NCI-H146 treated with DMSO at 0.1 percent for 48 hours (cell line): Measurements from ENCODE around the gene CORO2B.

Source experiments
- DNase-seq: peaks from one replicate; lab custom pipeline; 2025; ENCODE audit not compliant: unreplicated experiment; lab: John Stamatoyannopoulos, UW

Gene CORO2B

DNA sequence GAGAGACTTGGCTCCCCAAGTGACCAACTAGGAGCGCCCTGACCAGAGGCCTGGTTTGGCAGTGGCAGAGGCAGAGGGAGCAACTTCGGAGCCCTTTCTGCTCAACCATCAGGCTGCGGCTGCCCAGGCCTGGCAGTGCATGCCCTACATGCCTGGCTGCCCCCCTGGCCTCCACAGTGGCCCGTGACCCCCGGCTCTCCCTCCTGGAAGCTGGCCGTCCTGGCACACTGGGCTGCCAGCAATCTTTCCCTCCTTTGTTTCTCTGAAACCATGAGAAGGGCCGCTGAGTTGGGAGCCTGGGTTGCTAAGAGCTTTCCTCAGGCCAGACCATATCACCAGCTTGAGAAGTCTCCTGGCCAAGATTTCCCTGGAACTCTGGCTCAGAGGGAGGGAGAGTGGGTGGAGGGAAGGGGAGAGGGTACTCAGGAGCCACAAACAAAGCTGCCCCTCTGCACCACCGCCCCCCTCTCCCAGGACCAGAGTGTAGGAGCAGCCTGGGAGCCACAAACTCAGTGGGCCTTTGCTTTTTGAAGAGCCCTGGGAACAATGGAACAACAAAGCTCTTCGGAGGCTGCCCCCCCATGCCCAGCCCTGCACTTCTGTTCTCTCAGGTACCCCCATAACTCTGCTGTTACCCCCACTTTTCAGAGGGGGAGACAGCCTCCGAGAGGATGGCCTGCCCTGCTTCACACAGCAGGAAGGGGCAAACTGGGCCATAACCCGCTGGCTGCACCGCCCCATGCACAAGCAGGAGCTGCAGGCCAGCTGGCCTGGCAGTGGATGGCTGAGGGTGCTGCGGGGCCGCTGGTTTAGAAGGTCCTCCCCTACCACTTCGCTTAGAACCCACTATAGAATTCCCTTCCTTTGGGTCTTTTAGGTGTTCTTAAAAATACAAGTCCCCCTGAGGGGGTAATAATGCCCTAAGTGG, 11.3 kb downstream of the CORO2B start:
- DNase-seq: no peak

- no peak for DNase-seq
Measured at GRCh38 chr15:68590721-68591389, 12.1 kb downstream of the CORO2B start.

- no peak for DNase-seq
Measured at GRCh38 chr15:68592054-68592453, 13.3 kb downstream of the CORO2B start.

DNA sequence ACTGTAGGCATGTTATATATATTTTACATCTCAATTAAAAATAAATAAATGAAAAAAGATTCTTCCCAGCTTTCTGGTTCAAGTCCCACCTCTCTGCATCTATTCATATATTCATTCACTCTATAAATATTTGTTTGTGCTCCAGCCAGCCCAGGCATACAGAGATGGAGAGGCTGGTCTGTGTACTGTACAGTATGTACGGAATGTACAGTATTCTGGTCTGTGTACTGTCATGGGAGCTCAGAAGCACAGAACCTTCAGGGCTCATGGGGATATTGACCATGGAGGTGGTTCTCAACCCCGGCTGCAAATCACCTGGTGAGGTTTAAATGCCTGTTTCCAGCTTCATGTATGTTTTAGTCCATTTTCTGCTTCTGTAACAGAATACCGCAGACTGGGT, 13.8 kb downstream of the CORO2B start:
- no peak for DNase-seq

- DNase-seq: no peak
Measured at GRCh38 chr15:68593341-68593740, 14.5 kb downstream of the CORO2B start.

DNA sequence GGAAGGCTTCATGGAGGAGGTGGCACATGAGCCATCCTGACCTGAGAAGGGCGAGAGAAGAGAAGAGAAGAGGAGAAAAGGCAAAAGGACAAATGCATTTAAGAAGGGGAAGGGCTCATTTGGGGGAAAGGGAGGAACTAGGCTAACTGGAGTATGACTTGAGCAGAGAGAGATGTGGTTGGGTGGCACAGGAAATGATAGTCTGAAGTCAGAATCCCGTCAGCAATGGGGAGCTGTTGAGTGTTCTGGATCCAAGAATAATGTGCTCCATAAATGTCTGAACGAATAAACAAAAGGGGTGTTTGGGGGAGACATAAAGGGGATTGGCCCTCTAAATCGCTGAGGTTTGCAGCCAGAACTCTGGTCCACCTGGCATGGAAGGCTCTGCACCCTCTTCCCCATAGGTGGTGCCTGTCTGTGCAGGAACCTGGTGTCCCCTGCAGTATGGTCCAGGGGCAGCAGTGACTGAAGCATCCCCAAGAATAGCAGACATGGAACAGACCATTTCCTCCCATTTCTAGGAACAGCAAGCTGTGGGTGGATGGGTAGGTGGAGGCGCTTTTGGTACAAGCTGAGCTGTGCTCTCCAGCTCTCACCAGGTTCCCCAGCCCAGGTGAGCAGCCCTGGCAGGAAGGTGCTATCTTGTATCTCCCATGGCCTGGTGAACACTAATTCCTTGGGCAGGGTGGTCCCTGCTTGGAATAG, 15.2 kb downstream of the CORO2B start:
- DNase-seq: no peak

GRCh38 chr15:68594533-68595259, 15.9 kb downstream of the CORO2B start:
- no peak for DNase-seq

GRCh38 chr15:68595260-68595564, 16.4 kb downstream of the CORO2B start:
- no peak for DNase-seq

DNA sequence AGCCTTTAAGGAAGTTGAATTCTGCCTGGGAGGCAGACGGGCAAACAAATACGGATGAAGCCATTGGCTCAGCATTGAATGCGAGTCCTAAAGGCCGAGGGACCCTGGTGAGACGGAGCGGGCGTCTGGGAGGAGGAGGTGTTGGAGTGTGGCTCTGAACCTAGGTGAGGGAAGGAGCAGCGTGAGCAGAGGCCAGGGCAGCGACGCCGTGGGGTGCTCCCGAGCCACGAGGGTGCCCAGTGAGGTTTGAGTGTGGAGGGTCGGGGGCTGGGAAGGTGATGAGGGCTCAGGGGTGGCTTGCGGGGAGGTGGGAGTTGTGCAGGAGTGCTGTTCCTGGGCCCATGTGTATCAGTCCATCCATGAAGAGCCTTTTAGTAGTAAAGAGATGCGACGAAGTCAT, 17.0 kb downstream of the CORO2B start:
- DNase-seq: no peak

DNA sequence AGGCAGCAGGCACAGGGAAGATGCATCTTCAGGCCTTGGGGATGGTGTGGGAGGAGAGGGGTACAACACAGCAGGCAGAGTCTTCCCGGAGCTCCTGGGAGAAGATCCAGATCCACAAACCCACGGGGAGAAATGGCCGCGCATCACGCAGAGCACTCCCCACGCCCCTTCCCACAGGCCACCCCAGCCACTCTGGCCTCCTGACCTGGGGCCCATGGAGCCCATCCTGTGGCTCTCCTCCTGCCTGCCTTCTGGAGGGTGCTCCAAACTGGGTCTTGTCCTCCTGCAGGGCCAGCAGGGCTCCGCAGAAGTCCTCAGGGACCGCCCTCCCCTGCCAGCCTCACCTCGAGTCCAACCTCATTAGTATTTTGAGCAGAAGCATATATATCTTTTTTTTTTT, 17.9 kb downstream of the CORO2B start:
- DNase-seq: no peak

DNA sequence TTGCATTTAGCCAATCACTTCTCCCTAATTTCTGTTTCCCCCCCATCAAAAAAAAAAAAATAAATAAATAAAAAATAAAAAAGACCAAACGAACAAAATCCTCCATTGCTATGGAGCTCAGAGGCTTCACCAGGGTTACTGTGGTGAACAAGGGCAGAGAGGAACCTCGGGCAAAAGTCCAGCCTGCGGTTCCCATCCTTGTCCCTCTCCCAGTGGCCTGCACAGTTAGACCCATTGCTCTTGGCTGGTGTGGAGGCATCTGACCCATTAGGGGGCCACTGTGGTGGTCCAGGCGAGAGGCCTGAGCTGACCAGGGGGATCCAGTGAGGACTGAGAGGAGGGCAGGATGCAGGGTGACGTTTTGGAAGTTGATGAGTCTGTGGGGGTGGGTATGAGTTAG, 18.8 kb downstream of the CORO2B start:
- DNase-seq: no peak

DNA sequence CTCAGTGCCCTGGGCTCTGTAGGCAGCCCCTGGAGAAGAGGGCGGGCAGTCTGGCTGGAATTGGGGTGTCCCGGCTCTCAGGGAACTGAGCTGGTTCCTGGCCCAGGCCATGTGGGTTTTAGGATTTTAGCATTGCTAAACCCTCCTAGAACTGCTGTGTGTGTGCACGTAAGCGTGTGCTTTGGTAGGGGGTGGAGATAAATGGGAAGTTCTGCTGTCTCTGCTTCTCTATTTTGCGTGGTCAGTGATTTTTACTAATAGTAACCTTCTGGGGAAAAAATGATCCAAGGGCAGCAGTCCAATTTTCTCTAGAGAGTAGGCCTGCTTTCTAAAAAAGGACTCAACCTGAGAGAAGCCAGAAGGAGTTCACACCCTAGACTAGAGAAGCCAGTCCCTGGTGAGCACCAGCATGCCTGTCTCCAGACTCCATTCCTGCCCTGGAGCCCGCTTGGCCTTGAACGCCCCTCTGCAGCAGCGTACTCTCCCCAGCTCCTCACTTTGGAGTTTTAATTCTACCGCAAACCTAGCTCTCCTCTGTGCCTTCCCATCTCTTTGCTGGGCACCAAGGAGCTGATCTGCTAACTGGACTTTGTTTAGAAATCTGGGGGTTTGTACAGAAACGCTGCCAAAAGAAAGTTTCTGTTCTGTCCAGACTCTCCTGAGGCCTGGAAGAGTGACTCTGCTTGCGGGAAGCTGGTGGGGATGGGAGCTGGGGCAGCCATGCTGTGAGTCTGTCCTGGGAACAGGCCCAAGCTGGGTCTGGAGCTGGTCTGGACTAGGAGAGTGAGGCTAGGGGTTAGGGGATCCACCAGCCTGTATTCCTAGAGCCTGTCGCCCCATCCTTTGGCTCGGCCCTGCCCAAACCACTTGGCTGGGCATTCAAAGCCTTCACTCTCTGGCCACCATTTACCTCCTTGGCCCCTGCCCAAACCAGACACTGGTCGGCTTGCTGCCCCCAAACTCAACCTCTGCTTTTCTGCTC, 19.7 kb downstream of the CORO2B start:
- DNase-seq: no peak

DNA sequence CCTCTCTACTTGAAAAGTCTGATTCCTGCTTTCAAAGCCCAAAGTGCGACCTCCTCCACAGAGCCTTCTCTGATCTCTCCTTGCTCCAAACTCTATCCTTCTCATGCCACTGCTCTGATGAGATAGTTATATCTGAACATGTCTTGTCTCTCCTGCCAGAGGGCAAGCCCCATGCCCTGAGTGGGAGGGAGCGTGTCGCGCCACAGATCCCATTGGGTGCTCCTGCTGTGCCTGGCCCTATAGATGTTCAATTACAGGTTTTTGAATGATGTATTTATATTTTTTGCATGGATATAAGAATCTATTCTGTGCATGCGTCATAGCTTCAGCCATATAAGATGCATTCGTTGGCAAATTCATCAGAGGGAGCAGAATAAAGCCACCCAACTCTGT, 20.4 kb downstream of the CORO2B start:
- DNase-seq: no peak

DNA sequence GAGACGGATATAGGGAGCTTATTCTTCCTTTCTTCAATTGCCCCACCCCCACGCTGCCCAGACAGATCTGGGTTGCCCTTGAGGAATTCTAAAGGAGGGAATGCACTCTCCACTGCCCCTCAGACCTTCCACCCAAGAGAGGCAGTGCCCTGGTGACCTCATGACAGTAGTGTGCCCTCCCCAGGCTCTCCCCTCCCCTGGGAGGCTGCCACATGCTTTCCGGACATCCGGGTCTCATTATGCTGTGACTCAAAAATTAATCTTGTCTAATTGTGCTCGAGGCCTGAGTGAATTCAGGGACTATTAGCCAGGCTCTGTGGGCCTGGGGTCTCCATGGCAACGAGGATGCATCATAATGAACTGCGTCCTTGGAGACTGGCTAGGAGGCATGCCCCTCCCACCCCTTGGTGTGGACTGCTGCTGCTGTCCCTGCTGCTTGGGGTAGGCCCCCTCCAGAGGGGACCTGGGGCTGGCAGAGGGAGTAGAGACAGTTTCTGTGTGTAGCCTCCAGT, 20.8 kb downstream of the CORO2B start:
- peak; percentile 64 for DNase-seq

DNA sequence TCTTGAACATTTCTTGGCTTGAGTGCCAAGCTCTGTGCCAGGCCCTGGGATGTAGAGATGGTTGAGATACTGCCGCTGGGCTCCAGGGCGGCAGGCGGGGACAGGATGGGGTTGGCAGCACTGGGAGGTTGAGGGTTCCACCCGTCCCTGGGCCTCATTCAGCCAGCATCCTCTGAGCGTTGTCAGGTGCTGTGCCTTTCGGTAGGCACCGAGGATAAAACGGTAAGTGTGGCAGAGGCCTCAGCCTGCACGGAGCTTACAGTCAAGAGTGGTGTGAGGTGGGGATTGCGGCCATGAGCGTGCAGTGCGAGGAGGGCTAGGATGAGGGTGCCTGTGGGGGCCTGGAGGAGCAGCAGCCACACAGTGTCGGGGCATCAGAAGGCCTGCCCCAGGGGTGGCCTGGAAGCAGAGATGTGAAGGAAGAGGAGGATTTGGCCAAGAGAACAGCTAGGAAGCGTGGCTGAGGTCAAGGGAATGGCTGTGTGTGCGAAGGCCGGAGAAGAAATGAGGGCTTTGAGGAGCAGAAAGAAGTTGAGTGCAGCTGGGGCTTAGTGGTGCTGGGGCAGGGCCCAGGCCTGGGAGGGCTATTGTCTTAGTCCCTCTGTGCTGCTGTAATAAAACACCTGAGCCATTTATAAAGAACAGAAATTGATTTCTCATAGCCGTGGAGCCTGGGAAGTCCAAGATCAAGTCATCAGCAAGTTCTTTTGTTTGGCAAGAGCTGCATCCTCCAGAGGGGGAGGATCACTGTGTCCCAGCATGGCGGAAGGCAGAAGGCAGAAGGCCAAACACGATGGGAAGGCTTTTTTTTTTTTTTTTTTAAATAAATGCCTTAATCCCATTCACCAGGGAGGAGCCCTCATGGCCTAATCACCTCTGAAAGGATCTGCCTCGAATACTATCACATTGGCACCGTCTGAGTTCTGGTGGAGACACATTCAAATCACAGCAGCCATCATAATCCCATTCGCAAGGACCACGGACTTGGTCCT, 22.7 kb downstream of the CORO2B start:
- DNase-seq: no peak

- DNase-seq: no peak
Measured at GRCh38 chr15:68602459-68603215, 23.8 kb downstream of the CORO2B start.

GRCh38 chr15:68603216-68603595, 24.4 kb downstream of the CORO2B start:
- no peak for DNase-seq

- DNase-seq: no peak
Measured at GRCh38 chr15:68603951-68604350, 25.2 kb downstream of the CORO2B start.
